IMR-90 (cell line): Measurements from ENCODE around the gene HOXB7. TPM values are rescaled to one million over a fixed set of nuclear protein-coding genes. Genes with fewer than 3 reads are reported as not detected.

ENCODE experiments used
- ATAC-seq: fragments of 200-7000 bp; cut with Tn5 transposase; 2 replicates; pipeline ENCODE4 v1.9.1; 2020; ENCODE audit warnings: low read depth, mild to moderate bottlenecking, moderate library complexity
- BruUV-seq: library from RNA; stranded (reverse); fragments of 400-500 nt; replicated peaks from 2 replicates; lab custom pipeline; 2021; lab: Mats Ljungman, UMichigan
- CTCF ChIA-PET: fragments of 300-600 bp; formaldehyde crosslinking; extraction: SDS; loops from one replicate; lab custom pipeline; 2021; ENCODE audit warnings: antibody characterized with exemption; lab: Yijun Ruan, JAX
- POLR2A ChIA-PET: fragments of 300-600 bp; sonication (Branson Sonifier 250); formaldehyde crosslinking; loops from one replicate; lab custom pipeline; 2022; ENCODE audit warnings: antibody characterized with exemption; ENCODE audit not compliant: unreplicated experiment; lab: Charles Lee
- DNase-seq: peaks from one replicate; pipeline ENCODE4 v3.0.0; 2013
- H2AFZ ChIP-seq: replicated peaks from 2 replicates; pipeline ENCODE3; 2013; ENCODE audit warnings: low read length, mild to moderate bottlenecking; ENCODE audit not compliant: poor library complexity
- H2AK5ac ChIP-seq: 2 replicates; pipeline ENCODE4 v1.6.1; 2013; ENCODE audit warnings: low read depth, low read length, inconsistent platforms
- H2AK9ac ChIP-seq: replicated peaks from 2 replicates; pipeline ENCODE3; 2013; ENCODE audit warnings: mild to moderate bottlenecking, low read depth, low read length, moderate library complexity; ENCODE audit not compliant: poor library complexity
- H2BK120ac ChIP-seq: 2 replicates; pipeline ENCODE4 v1.6.1; 2013; ENCODE audit warnings: low read depth, low read length, inconsistent platforms
- H2BK15ac ChIP-seq: 3 replicates; pipeline ENCODE4 v1.6.1; 2013; ENCODE audit warnings: low read depth, low read length, inconsistent platforms
- H2BK20ac ChIP-seq: 2 replicates; pipeline ENCODE4 v1.6.1; 2013; ENCODE audit warnings: low read depth, mild to moderate bottlenecking, inconsistent platforms, low read length, moderate library complexity
- H2BK5ac ChIP-seq: 2 replicates; pipeline ENCODE4 v1.6.1; 2013; ENCODE audit warnings: mild to moderate bottlenecking, low read depth, low read length, inconsistent platforms; ENCODE audit not compliant: poor library complexity, severe bottlenecking
- H3K14ac ChIP-seq: replicated peaks from 2 replicates; pipeline ENCODE4 v1.6.1; 2013; ENCODE audit warnings: low read depth, low read length, inconsistent platforms
- H3K18ac ChIP-seq: 2 replicates; pipeline ENCODE4 v1.6.1; 2013; ENCODE audit warnings: low read depth, low read length, control low read depth
- H3K23ac ChIP-seq: 2 replicates; pipeline ENCODE4 v1.6.1; 2013; ENCODE audit warnings: low read depth, low read length, inconsistent platforms
- H3K27ac ChIP-seq: 2 replicates; pipeline ENCODE4 v1.5.1; 2013; ENCODE audit warnings: mild to moderate bottlenecking, control low read depth, low read length; ENCODE audit not compliant: insufficient read depth
- H3K27me3 ChIP-seq: 2 replicates; pipeline ENCODE4 v1.6.1; 2013; ENCODE audit warnings: low read length; ENCODE audit not compliant: control insufficient read depth, insufficient read depth
- H3K36me3 ChIP-seq: 2 replicates; pipeline ENCODE4 v1.6.1; 2013; ENCODE audit warnings: low read length, mixed read lengths; ENCODE audit not compliant: control insufficient read depth, insufficient read depth
- H3K4ac ChIP-seq: 2 replicates; pipeline ENCODE4 v1.6.1; 2013; ENCODE audit warnings: low read depth, low read length, inconsistent platforms
- H3K4me1 ChIP-seq: 2 replicates; pipeline ENCODE4 v1.6.1; 2013; ENCODE audit warnings: low read length, mixed read lengths; ENCODE audit not compliant: control insufficient read depth, insufficient read depth
- H3K4me2 ChIP-seq: 2 replicates; pipeline ENCODE4 v1.6.1; 2013; ENCODE audit warnings: low read depth, mild to moderate bottlenecking, control low read depth, low read length, moderate library complexity
- H3K4me3 ChIP-seq: 2 replicates; pipeline ENCODE4 v1.5.1; 2013; ENCODE audit warnings: low read depth, mild to moderate bottlenecking, control low read depth, low read length, moderate library complexity; ENCODE audit not compliant: insufficient read depth
- H3K56ac ChIP-seq: 2 replicates; pipeline ENCODE4 v1.6.1; 2013; ENCODE audit warnings: low read length, inconsistent platforms; ENCODE audit not compliant: insufficient read depth; ENCODE audit errors: extremely low read depth
- H3K79me1 ChIP-seq, 2 experiments: 2 replicates each; pipeline ENCODE4 v1.6.1; 2013; ENCODE audit warnings: low read length in 2 of 2, inconsistent platforms in 1 of 2, low read depth in 1 of 2
- H3K9ac ChIP-seq: 2 replicates; pipeline ENCODE4 v1.6.1; 2013; ENCODE audit warnings: low read depth, low read length, control low read depth
- H3K9me1 ChIP-seq: 2 replicates; pipeline ENCODE4 v1.6.1; 2013; ENCODE audit warnings: low read length, inconsistent platforms; ENCODE audit not compliant: insufficient read depth
- H3K9me3 ChIP-seq: 2 replicates; pipeline ENCODE4 v1.6.1; 2013; ENCODE audit warnings: low read length; ENCODE audit not compliant: control insufficient read depth, insufficient read depth
- H4K20me1 ChIP-seq: 2 replicates; pipeline ENCODE4 v1.6.1; 2013; ENCODE audit warnings: low read length, inconsistent platforms; ENCODE audit not compliant: insufficient read depth
- H4K5ac ChIP-seq: 2 replicates; pipeline ENCODE4 v1.6.1; 2013; ENCODE audit warnings: mild to moderate bottlenecking, low read depth, low read length, control low read depth
- H4K8ac ChIP-seq, 2 experiments: 2 replicates each; pipeline ENCODE4 v1.6.1; 2013; ENCODE audit warnings: low read depth in 2 of 2, low read length in 2 of 2, control low read depth in 1 of 2, inconsistent platforms in 1 of 2
- H4K91ac ChIP-seq: 2 replicates; pipeline ENCODE4 v1.6.1; 2013; ENCODE audit warnings: low read depth, low read length, inconsistent platforms; ENCODE audit not compliant: insufficient read depth
- BHLHE40 ChIP-seq: fragments of 150-350 bp; IDR thresholded peaks from 2 replicates; pipeline ENCODE4 v1.6.1; 2016; ENCODE audit warnings: mild to moderate bottlenecking, low read depth, low read length
- FOS ChIP-seq: fragments of 150-350 bp; IDR thresholded peaks from 2 replicates; pipeline ENCODE4 v1.6.1; 2016; ENCODE audit warnings: low read depth, low read length
- MAZ ChIP-seq: IDR thresholded peaks from 2 replicates; pipeline ENCODE4 v1.6.1; 2012; ENCODE audit warnings: low read depth, mild to moderate bottlenecking, low read length, improper control_type of control experiment, moderate library complexity, borderline replicate concordance
- NFE2L2 ChIP-seq: fragments of 150-350 bp; IDR thresholded peaks from 2 replicates; pipeline ENCODE4 v1.6.1; 2016; ENCODE audit warnings: low read depth, mild to moderate bottlenecking, low read length
- POLR2A ChIP-seq: IDR thresholded peaks from 2 replicates; pipeline ENCODE4 v1.6.1; 2012; ENCODE audit warnings: mild to moderate bottlenecking, low read depth, low read length
- RCOR1 ChIP-seq: IDR thresholded peaks from 2 replicates; pipeline ENCODE4 v1.6.1; 2012; ENCODE audit warnings: mild to moderate bottlenecking, low read length, improper control_type of control experiment; ENCODE audit not compliant: insufficient replicate concordance
- WGBS, 2 experiments: methylation state at CpG; one replicate each; pipeline versions ENCODE4 v1.1.5 to v1.1.7; 2013; ENCODE audit warnings: missing lambda C conversion rate in 2 of 2; ENCODE audit not compliant: insufficient read length in 1 of 2; ENCODE audit errors: extremely low coverage in 2 of 2; 5-methylcytosine and 5-hydroxymethylcytosine counted together
- dilution Hi-C: fragments of 300-500 bp; cut with HindIII; formaldehyde crosslinking; loops from one replicate; pipeline ENCODE4 v1.14.3; 2018; ENCODE audit warnings: low sequenced_read_pairs; ENCODE audit not compliant: unreplicated experiment
- in situ Hi-C: fragments of 300-500 bp; cut with MboI; formaldehyde crosslinking; loops from 3 replicates; pipeline ENCODE4 v1.14.3; 2019; ENCODE audit warnings: low sequenced_read_pairs, inconsistent platforms, mixed read lengths
- intact Hi-C: fragments of 100-400 bp; cut with micrococcal nuclease; formaldehyde crosslinking; loops from 2 replicates; pipeline ENCODE4 v1.10.0; 2022
- polyA plus RNA-seq, 3 experiments: library from polyadenylated mRNA; depleted of rRNA; stranded (reverse); fragments of >200 nt; gene quantifications; 2 replicates each; pipeline ENCODE4 v1.2.3, GENCODE V29; 2012; ENCODE audit warnings: low replicate concordance in 1 of 3
- total RNA-seq: library from RNA; depleted of rRNA; stranded (reverse); fragments of >200 nt; gene quantifications from 2 replicates; pipeline ENCODE4 v1.2.3, GENCODE V29; 2012

The HOXB7 gene
- total and polyA plus RNA-seq, 2 of the 4 experiments (the other 2 are of a cell fraction): 1.8 to 6.7 TPM

DNA sequence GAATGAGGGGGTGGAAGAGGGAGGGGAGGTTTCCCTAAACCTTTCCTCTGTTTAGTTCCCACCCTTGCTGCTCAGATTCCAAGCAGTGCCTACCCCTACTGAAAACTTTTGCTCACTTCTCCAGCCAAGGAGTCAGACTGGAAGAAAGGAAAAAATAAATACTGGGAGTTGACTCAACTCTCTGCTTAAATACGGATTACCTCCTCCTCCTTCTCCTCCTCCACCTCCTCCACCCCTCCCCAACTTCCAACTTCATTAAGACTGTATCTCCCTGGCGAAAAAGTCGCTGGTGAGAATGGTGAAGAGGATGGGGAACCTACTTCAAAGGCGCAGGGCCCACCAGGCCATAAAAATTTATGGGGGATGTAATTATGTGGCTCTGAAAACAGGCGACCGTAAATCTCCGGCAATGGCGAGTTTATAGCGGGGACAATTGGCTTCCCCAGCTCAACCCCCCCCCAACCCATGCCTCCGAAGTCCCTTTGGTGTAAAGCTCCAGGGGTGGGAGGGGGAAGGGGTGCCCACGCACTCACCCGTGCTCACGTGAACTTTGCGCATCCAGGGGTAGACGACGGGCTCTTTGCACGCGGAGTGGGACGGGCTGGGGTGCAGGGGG lies 33.4 kb downstream of the HOXB7 start:
- Histone ChIP-seq H3K79me1 (no peaks in the 10 kb centered on the region), H3K9me1 (no peaks in the 10 kb centered on the region), H4K5ac (peak overlapping the region; percentile 68), H3K14ac (peak overlapping the region; percentile 97), H2BK120ac (peak overlapping the region; percentile 84), H3K9me3 (no peaks in the 10 kb centered on the region), H2AK5ac (peak overlapping the region; percentile 77), H2BK5ac (peak overlapping the region; percentile 99), H2AK9ac (peak overlapping the region; percentile 90), H4K20me1 (peaks cover 5% of the 10 kb centered on the region), H4K8ac (peak overlapping the region; percentile 87 to 93), H4K91ac (peak overlapping the region; percentile 93), H3K4me3 (peak overlapping the region; percentile 69), H3K27ac (peak overlapping the region; percentile 98), H3K4me1 (peaks cover 12% of the 10 kb centered on the region), H3K27me3 (no peaks in the 10 kb centered on the region), H3K23ac (peak overlapping the region; percentile 98), H3K9ac (peak overlapping the region; percentile 97), H3K4ac (peak overlapping the region; percentile 93), H3K36me3 (peaks cover 41% of the 10 kb centered on the region), H3K4me2 (peak overlapping the region; percentile 92), H3K56ac (peak overlapping the region; percentile 91), H2BK20ac (peak overlapping the region; percentile 38; the same call in 1 of the 2 replicates), H3K18ac (peak overlapping the region; percentile 58), H2BK15ac (peak overlapping the region; percentile 47; the same call in 1 of the 3 replicates), H2AFZ (peak overlapping the region; percentile 11)
- ChIA-PET CTCF (interaction anchor here (0.7 kb wide), 1 partner anchor 120 kb away, joined by 3 read pairs; no protein-coding TSS in a partner anchor), POLR2A (interaction anchor here (0.5 to 1.7 kb wide), 5 partner anchors 10 to 42 kb away, joined by 3 to 7 read pairs (median 4); no protein-coding TSS in a partner anchor)
- ATAC-seq: peak; percentile 18
- no CpG with 5 or more reads among the region's 19 CpGs for WGBS, 2 experiments
- in situ Hi-C loops (no loop called here), dilution Hi-C loops (no loop called here), intact Hi-C loops (no loop called here)
- no peak for TF ChIP-seq FOS
- TF ChIP-seq RCOR1: no peak
- 0 out of 2 replicates have a peak, but pooled peaks have one; percentile 15 for TF ChIP-seq MAZ
- TF ChIP-seq POLR2A: peak; percentile 71
- peak; percentile 57 for TF ChIP-seq BHLHE40
- TF ChIP-seq NFE2L2: no peak
- DNase-seq: peak; percentile 84
- BruUV-seq: no TSS peak
